ENCODE data around the gene SUGCT.

Gene SUGCT

DNA sequence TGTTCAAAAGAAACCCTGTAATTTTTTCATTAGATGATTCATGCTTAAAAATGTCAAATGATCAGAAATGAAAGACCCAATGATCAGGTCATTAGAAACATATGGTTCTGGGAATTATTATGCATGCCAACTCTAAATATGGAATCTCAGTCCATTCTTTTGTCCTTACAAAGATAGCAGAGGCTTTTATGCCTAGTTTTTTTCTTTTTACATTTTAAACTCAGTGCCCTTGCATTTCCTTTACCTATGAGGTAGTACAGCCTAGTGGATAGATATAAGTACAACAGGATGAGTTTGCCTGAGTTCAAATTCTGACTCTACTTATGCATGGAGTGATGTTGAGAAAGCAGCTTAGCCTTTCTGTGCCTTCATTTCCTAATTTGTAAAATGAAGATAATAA, 392.9 kb downstream of the SUGCT start:
- no peak for DNase-seq (ENCODE audit: low spot score)

DNA sequence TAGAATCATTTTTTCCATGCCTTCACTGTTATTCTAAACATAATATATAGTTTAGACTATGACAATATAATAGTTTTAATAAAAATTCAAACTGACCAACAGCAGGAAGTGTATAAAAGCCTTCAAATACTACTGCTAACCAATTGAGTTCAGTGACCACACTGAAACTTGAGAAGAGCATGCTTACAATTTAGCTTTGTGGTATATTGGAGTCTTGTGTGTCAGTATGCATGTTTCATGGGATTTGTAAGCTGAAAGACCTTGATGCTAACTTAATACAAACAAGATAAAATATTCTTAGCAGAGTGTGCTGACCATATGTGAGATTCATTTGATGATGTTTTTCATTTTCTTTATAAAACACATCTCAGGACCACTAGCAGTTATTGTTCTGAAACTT, 395.5 kb downstream of the SUGCT start:
- DNase-seq (ENCODE audit: low spot score): no peak

GRCh38 chr7:40531956-40532355, 397.2 kb downstream of the SUGCT start:
- no peak for DNase-seq (ENCODE audit: low spot score)

DNA sequence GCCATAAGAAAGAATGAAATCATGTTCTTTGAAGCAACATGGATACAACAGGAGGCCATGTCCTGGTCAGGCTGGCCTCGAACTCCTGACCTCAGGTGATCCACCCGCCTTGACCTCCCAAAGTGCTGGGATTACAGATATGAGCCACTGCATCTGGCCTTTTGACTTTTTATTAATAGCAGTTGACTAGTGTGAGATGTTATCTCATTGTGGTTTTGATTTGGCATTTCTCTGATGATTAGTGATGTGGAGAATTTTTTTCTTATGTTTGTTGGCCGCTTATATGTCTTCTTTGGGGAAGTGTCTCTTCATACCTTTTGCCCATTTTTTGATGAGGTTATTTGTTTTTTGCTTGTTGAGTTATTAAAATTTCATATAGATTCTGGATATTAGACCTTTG, 400.9 kb downstream of the SUGCT start:
- no peak for DNase-seq (ENCODE audit: low spot score)

- DNase-seq (ENCODE audit: low spot score): no peak
Observed at GRCh38 chr7:40536421-40536820, 401.6 kb downstream of the SUGCT start.

DNA sequence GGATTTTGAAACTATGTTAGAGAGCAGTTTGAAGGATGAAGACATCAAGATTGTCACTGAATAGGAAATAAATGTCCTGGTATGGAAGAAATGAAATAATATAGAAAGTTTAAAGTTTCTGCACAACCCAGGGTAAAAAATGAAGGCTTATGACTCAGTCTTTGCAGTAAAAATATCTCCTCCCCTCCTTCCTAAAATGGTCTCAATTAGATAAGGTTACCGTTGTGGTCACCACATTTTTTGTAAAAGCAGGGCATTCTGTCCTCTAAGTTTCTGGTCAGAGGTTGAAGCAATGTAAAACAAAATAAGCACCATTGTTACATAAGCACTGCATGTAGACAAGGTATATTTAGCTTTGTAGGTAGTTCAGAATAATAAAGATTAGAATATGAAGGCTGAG, 403.5 kb downstream of the SUGCT start:
- DNase-seq (ENCODE audit: low spot score): no peak

GRCh38 chr7:40541336-40541735, 406.5 kb downstream of the SUGCT start:
- DNase-seq (ENCODE audit: low spot score): no peak

DNA sequence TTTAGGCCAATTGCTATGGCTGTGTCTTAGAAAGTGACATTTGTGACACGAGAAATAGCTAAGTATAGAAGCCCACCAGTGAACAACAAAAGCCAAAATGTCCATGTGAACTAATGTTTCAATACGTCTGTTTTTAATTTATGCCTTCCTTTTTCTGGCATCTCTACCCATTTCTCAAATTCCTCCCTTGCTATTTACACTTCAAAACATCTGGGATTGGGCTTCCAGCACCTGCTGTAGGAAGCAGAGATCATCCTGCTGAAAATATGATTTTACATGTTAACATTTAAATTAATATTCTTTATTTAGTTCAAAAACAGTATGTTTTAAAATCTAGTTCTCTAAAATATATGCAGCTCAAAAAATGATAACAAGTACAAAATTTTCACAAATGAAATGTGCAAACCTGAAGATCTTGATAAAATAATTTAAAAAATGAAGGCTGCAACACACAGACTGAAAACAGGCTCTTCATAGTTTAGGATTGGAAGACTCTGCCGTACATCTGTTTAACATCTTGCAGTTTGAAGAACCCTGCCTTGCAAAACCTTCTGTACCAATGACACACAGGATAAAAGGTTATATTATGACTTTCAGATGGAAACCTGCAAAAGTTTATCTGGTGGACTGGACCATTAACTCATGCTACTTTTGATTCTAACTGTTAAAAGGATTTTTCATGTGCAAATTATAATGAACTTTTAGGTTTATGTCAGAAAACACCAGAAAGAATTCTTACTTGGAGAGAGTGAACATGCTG, 408.4 kb downstream of the SUGCT start:
- DNase-seq (ENCODE audit: low spot score): no peak

GRCh38 chr7:40544221-40544723, 409.5 kb downstream of the SUGCT start:
- DNase-seq (ENCODE audit: low spot score): no peak

DNA sequence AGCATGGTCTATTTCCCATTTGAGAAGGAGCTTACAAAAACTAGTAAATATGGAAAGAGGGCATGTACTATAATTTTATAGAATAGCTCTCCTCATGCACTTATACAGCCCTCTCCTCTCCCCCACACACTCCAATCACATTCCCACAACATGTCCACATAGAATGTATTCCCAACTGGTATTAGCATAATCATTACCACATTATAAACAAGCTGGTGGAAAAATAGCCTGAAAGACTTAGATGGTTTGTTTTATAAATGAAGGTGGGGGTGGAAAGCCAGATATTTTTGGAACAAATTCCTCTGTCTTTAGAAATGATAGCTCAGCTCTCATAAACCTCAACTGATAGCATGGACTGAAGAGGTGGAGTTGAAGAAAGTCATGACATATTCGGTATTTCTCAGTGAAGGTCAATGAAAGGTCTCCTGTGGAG, 410.1 kb downstream of the SUGCT start:
- DNase-seq (ENCODE audit: low spot score): no peak

DNA sequence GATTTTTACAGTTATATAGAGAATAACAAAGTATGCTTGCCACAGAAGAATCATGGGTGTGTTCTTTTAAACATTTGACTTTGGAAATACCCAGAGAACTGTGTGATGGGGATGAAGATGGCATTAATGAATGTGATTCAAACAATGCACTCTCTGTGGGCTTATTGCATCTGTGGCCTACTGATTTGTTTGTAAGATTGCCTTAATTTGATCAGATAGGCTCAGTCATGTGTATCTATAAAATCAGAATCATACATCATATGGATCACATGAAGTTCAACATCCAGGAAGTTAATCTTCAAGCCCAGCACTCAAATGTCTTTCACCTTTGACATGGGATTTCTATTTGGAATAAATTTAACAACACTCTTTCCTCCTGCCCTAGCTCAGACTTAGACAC, 410.9 kb downstream of the SUGCT start:
- no peak for DNase-seq (ENCODE audit: low spot score)

DNA sequence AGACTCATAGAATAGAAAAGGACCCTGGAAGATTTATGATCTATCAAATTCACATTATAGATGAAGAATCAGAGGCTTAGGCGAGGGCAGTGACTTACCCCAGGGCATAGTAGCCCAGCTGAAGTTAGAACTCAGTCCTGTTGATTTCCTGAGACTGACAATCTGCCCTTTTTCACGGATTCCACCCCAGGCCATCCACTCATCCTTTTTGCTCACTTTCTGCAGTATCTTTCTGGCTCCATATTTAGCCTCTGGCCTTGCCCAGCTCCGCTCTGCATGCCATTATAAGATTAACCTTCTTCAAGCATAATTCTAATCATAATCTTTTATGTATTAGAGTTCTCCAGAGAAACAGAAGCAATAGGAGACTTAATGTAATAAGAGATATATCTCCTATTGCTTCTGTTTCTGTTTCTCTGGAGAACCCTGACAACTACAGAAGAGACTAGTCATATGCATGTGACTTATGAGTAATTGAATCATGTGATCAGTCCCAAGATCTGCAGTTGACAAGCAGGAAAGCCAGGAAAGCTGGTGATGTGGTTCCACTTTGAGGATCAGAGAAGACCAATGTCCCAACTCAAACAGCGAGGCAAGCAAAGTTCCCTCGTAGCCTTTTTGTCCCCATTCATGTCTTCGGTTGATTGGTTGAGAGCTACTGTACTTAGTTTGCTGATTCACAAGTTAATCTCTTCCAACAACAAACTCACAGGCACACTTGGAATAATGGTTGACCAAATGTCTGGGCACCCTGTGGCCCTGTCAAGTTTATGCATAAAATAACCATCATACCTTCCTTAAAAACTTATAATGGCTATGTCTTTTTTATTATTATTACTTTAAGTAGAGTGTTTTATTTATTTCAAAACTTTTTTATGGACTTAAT, 412.1 kb downstream of the SUGCT start:
- no peak for DNase-seq (ENCODE audit: low spot score)

GRCh38 chr7:40549372-40550039, 414.7 kb downstream of the SUGCT start:
- no peak for DNase-seq (ENCODE audit: low spot score)

DNA sequence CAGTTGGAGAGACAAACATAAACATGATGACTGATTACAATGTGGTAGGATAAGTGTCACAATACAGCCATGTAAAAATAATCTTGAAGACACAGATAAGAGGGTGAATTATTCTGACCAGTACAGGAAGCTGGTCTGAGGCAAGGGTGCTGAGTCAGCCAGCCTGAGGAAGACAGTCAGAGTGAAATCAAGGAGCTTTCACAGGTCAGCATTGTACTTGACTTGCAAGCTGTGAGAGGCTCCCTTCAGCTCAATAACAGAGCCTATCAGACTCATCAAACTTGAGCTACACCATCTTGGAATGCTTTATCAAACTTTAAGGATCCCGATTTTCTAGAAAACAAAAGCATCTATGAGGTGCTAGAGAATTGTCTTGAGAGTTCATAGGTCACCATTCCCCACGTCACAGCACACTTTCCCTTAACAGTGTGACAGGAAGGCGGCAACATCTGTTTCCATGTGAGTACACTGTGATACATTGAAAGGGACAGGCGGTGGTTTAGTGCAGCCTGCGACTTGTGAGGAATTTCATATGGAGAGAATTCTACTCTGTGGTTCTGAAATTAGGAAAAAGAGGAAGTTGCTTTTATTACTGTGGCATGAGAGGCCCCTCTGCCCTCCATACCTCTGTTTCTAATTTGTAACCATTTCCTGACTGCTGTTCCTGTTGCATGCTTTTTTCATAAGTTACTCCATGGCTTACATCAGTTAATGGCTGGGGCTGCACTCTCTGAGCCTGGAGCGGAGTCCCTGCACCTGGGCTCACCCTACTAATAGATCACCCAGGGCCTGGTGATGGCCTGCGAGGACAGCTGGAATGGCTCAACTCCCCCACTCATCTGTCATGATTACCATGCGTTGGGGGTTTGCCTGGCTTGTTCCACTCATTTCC, 417.1 kb downstream of the SUGCT start:
- DNase-seq (ENCODE audit: low spot score): no peak

- DNase-seq (ENCODE audit: low spot score): no peak
Observed at GRCh38 chr7:40560672-40561071, 425.9 kb downstream of the SUGCT start.

DNA sequence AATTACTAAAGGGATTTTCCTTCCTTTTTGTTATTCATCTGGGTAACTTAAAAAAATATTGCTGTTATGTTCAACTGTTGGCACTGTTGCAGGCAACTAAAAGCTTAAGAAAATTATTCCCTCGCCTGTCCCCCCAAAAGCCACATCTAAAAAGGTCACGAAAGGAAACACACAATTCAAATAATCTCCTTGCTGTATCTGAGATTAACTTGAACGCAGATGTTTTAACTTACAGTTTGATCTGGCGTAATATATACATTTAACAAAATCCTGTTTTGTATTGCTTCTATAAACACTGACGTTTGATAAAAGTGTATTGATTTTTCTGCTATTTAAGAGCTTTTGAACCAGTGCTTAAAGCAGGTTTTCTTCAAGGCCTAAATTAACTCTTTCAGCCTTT, 432.1 kb downstream of the SUGCT start:
- no peak for DNase-seq (ENCODE audit: low spot score)

DNA sequence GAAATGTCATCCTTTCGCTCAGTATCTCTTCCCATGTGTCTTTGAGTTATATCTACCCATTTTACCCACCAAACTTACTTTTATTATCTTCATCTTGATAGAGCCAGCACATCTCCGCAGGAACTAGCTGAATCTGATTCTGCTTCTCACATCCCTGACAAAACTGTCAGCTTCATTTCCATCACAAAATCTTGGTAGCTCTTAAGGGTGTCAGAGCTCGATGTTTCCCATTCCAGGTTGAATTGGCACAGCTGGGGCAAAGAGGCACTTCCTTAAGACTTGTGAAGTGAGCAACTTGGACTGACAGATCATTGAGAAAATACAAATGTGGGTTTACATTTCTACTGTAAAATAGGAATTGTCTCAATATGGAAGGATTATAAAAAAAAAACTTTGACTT, 434.5 kb downstream of the SUGCT start:
- no peak for DNase-seq (ENCODE audit: low spot score)

- DNase-seq (ENCODE audit: low spot score): no peak
Observed at GRCh38 chr7:40570223-40570622, 435.4 kb downstream of the SUGCT start.

- no peak for DNase-seq (ENCODE audit: low spot score)
Observed at GRCh38 chr7:40571796-40572195, 437.0 kb downstream of the SUGCT start.

DNA sequence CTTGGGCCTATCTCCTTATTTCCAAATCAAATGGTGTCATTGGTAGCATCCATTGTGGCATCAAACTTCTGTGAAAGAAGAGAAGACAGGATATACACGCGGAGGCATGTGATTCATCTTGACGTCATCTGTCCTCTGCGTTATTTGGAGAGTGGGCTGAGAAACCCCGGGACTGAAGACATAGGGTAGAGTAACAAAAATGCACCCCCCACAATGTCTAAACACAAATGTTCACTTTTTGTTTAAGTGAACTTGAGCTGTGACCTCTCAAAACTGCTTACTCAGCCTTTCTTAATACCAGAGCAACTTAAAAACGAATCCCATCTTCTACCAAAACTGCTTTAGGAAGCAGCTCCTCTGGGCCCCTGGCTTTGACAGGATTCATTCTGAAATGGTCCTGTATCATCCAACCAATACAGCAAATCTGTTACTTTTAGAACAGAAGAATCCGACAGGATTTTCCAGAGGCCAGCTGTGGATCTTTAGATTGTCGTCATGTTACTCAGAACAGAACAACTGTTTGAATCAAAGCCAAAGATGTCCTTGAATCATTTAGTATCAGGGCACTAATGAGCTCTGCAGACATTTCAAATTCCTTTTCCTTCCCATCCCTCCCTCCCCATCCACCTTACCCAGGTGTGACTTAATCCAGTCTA, 438.1 kb downstream of the SUGCT start:
- no peak for DNase-seq (ENCODE audit: low spot score)

DNA sequence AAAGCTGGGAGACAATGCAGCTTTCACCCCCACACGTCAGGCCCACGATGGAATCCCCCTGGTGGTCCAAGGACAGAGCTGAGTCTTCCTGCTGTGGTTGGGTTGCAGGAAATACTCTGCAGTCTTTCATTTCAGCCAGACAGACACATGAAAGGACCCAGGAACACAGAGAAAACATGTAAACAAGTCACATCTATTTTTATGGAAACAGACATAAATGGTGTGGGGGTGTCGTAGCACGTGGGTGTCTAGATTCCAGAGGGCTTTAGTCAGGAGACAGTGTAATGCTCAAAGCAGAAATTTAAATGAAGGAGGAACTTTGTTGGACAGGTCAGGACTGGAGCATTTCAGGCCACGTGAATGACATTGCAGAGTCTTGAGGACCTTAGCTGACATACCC, 444.6 kb downstream of the SUGCT start:
- DNase-seq (ENCODE audit: low spot score): no peak
